GM21737 (cell line): ENCODE data around the gene FCGR1A.
A peak's percentile ranks its signal among the peaks of the same experiment; 100 is the strongest.
"Not testable (repeated sequence)": the region's sequence is repeated elsewhere in the genome, so short reads cannot be mapped to it uniquely, and the experiment has no call there.

Source experiments
- ATAC-seq: cut with Tn5 transposase; IDR thresholded peaks from one replicate; pipeline ENCODE4 v1.9.1; 2021; ENCODE audit warnings: mild to moderate bottlenecking, moderate library complexity; ENCODE audit not compliant: unreplicated experiment

The FCGR1A gene

GRCh38 chr1:149775510-149776147 is 6.9 kb upstream of the FCGR1A start:
- ATAC-seq, result not testable (repeated sequence)

GRCh38 chr1:149777084-149777483 is 5.4 kb upstream of the FCGR1A start:
- ATAC-seq, result not testable (repeated sequence)

- ATAC-seq, result not testable (repeated sequence)
Measured at GRCh38 chr1:149778313-149778712, 4.2 kb upstream of the FCGR1A start.

DNA sequence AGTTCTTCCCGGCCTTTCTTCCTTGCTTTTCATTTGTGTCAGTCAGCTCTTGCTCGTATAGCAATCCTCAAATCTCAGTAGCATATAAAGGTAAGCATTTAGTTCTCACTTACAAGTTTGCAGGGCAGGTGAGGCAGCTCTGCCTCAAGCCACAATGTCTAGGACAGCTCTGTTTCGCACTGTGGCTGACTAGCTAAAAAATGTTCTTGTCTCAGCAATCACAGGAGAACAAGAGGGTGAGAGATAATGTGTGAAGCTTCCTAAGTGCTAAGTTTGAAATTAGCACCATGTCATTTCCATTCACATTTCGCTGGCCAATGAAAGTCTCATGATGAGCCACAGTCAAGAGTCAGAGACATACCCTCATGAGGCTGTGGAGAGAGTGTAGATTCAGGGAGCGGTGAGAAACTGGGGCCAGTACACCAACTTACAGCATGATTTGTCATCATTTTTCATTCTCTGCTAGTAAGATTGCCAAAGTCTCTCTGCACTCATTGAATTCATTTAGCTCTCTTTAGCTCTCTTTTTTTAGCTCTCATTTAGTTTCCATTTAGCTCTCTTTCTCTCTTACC is 995 bp upstream of the FCGR1A start:
- not testable (repeated sequence) for ATAC-seq

DNA sequence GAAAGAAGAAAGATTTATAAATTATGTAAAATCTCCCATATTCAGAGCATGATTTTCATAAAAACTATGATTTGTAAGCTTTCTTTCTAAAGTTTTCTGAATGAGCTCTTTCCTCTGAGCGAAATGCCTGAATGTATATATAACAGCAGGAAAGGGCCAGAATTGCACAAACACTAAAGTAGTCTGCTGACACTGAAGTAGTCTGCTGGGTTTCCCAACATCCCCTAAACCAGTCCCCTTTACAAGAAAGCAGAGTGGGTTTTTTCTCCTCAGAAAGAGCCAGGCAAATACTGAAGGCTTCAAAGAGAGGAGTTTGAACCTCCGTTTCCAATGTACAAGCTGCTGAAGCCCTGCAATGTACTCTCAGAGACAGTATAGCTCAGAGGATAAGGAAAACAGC is 795 bp downstream of the FCGR1A start:
- ATAC-seq, result not testable (repeated sequence)

DNA sequence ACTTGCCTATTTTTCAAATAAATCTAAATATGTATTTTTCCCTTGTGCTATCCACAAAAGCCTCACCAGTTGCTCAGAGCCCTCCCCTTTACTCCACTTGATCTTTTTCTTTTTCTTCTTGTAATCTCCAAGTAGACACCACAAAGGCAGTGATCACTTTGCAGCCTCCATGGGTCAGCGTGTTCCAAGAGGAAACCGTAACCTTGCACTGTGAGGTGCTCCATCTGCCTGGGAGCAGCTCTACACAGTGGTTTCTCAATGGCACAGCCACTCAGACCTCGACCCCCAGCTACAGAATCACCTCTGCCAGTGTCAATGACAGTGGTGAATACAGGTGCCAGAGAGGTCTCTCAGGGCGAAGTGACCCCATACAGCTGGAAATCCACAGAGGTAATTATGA is 1.4 kb downstream of the FCGR1A start:
- ATAC-seq, result not testable (repeated sequence)

GRCh38 chr1:149787688-149788451 is 5.4 kb downstream of the FCGR1A start:
- ATAC-seq, result not testable (repeated sequence)

- peak; percentile 64 for ATAC-seq
Measured at GRCh38 chr1:149792502-149792901, 10.0 kb downstream of the FCGR1A start.

GRCh38 chr1:149792912-149793515 is 10.5 kb downstream of the FCGR1A start:
- ATAC-seq, result peak; percentile 93

DNA sequence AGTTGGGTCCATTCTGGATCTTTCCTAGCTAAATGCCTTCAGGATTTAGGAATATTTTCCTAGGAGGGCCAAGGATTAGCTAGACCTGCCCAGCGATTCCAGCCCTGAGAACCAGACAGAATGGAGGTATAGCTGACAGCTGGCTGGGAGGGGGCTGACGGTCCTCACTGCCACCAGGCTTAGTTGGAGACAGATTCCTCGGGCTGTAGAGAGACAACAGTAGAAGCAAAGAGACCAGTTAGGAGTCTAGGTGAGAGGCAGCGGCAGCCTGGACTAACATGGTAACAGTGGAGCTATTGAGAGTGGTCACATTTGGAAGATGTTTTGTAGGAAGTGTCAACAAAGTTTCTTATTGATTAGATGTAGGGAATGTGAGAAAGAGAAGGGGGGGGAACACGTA is 11.4 kb downstream of the FCGR1A start:
- not testable (repeated sequence) for ATAC-seq

- ATAC-seq, result not testable (repeated sequence)
Measured at GRCh38 chr1:149801628-149802027, 19.1 kb downstream of the FCGR1A start.

GRCh38 chr1:149804417-149805080 is 22.1 kb downstream of the FCGR1A start:
- not testable (repeated sequence) for ATAC-seq

GRCh38 chr1:149810697-149811405 is 28.4 kb downstream of the FCGR1A start:
- not testable (repeated sequence) for ATAC-seq

GRCh38 chr1:149811514-149811889 is 29.0 kb downstream of the FCGR1A start:
- not testable (repeated sequence) for ATAC-seq

DNA sequence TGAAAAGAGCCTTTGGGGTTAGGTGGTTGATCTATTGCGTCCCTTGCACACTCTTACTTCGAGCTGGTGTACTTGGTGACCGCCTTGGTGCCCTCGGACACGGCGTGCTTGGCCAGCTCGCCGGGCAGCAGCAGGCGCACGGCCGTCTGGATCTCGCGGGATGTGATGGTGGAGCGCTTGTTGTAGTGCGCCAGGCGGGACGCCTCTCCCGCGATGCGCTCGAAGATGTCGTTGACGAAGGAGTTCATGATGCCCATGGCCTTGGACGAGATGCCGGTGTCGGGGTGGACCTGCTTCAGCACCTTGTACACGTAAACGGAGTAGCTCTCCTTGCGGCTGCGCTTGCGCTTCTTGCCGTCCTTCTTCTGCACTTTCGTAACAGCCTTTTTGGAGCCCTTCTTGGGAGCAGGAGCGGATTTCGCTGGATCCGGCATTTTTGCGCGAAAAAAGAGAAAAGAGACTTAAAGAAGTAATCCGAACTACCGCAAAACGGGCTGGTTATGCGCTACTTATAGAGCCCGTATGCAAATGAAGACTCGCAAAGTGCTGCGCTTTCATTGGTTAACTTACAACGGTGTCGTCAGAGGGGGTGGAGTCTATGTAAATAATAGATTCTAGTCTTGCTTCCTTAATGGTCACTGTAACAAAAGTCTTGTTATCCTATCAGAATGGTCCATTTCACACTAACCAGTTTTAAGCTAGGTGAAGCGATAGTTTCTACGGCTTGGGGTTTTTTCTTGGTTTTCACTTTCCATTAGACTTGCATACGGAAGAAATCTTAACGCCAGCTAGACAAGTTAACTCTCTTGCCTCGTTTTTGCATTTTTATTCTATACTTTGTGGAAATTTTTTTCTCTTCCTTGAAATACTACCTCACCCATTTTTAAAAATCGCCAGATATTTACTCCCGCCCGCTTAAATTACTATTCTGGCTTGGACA is 29.7 kb downstream of the FCGR1A start:
- ATAC-seq, result peak; percentile 77

GRCh38 chr1:149812893-149813801 is 30.7 kb downstream of the FCGR1A start:
- ATAC-seq, result peak; percentile 13

- not testable (repeated sequence) for ATAC-seq
Measured at GRCh38 chr1:149820387-149820786, 37.9 kb downstream of the FCGR1A start.

- ATAC-seq, result not testable (repeated sequence)
Measured at GRCh38 chr1:149826555-149826954, 44.1 kb downstream of the FCGR1A start.
